Liver (tissue), 9 donors: ENCODE data around the gene AKR1C3. TPM values are rescaled to one million over a fixed set of nuclear protein-coding genes. Genes with fewer than 3 reads are reported as not detected.

Source experiments
- DNase-seq: peaks from one replicate; pipeline ENCODE4 v3.0.0-alpha.2; 2017; ENCODE audit warnings: low spot score
- H3K27ac ChIP-seq, 2 donors: one replicate each; pipeline ENCODE4 v1.7.0; 2013; ENCODE audit warnings: inconsistent platforms in 2 of 2, low read length in 2 of 2, control low read depth in 1 of 2, low read depth in 1 of 2, mild to moderate bottlenecking in 1 of 2
- H3K27me3 ChIP-seq, 4 donors: one replicate each; pipeline versions ENCODE4 v1.6.1 to v1.7.0; 2013; ENCODE audit warnings: low read length in 3 of 4, inconsistent platforms in 1 of 4, mild to moderate bottlenecking in 1 of 4, moderate library complexity in 1 of 4; ENCODE audit not compliant: control insufficient read depth in 4 of 4, insufficient read depth in 4 of 4
- H3K36me3 ChIP-seq, 4 donors: one replicate each; pipeline versions ENCODE4 v1.6.1 to v1.7.0; 2013; ENCODE audit warnings: low read length in 3 of 4, mild to moderate bottlenecking in 3 of 4, low read depth in 1 of 4, moderate library complexity in 1 of 4; ENCODE audit not compliant: control insufficient read depth in 4 of 4, insufficient read depth in 3 of 4
- H3K4me1 ChIP-seq, 4 donors: one replicate each; pipeline versions ENCODE4 v1.6.1 to v1.7.0; 2013; ENCODE audit warnings: low read length in 3 of 4, mild to moderate bottlenecking in 3 of 4, moderate library complexity in 1 of 4; ENCODE audit not compliant: control insufficient read depth in 4 of 4, insufficient read depth in 4 of 4
- H3K4me3 ChIP-seq, 3 donors: one replicate each; pipeline versions ENCODE4 v1.6.1 to v1.7.0; 2013; ENCODE audit warnings: low read length in 3 of 3, control low read depth in 1 of 3, low read depth in 1 of 3, mild to moderate bottlenecking in 1 of 3
- H3K9ac ChIP-seq, 2 donors: one replicate each; pipeline ENCODE4 v1.7.0; 2013; ENCODE audit warnings: low read length in 2 of 2, mild to moderate bottlenecking in 2 of 2, moderate library complexity in 2 of 2, control low read depth in 1 of 2, low read depth in 1 of 2
- H3K9me3 ChIP-seq, 4 donors: one replicate each; pipeline versions ENCODE4 v1.6.1 to v1.7.0; 2013; ENCODE audit warnings: low read length in 3 of 4; ENCODE audit not compliant: control insufficient read depth in 4 of 4
- CTCF ChIP-seq: fragments of 150-350 bp; IDR thresholded peaks from 2 replicates; pipeline ENCODE4 v1.5.1; 2017; ENCODE audit warnings: improper control_type of control experiment, low read depth, low read length; ENCODE audit not compliant: missing input control
- EGR1 ChIP-seq, 2 donors: IDR thresholded peaks; 2 replicates each; pipeline ENCODE4 v1.6.1; 2016 to 2018; ENCODE audit warnings: antibody characterized with exemption in 2 of 2, low read depth in 2 of 2
- FOXA1 ChIP-seq: IDR thresholded peaks from 2 replicates; pipeline ENCODE4 v1.6.1; 2016; ENCODE audit warnings: antibody characterized with exemption
- FOXA2 ChIP-seq: IDR thresholded peaks from 2 replicates; pipeline ENCODE4 v1.6.1; 2016; ENCODE audit warnings: antibody characterized with exemption
- GABPA ChIP-seq, 2 donors: IDR thresholded peaks in 1 of 2; conservative IDR thresholded peaks in 1 of 2; 2 replicates each; pipeline ENCODE4 v1.6.1; 2016; ENCODE audit warnings: antibody characterized with exemption in 2 of 2, mild to moderate bottlenecking in 1 of 2, moderate library complexity in 1 of 2
- HNF4A ChIP-seq, 2 donors: conservative IDR thresholded peaks; 2 replicates each; pipeline ENCODE4 v1.6.1; 2016; ENCODE audit warnings: antibody characterized with exemption in 2 of 2, mild to moderate bottlenecking in 2 of 2
- HNF4G ChIP-seq: IDR thresholded peaks from 2 replicates; pipeline ENCODE4 v1.6.1; 2016; ENCODE audit warnings: antibody characterized with exemption
- JUND ChIP-seq, 2 donors: IDR thresholded peaks; 2 replicates each; pipeline ENCODE4 v1.6.1; 2016; ENCODE audit warnings: antibody characterized with exemption in 2 of 2
- NR2F2 ChIP-seq: IDR thresholded peaks from 2 replicates; pipeline ENCODE4 v1.6.1; 2016; ENCODE audit warnings: antibody characterized with exemption
- RAD21 ChIP-seq, 2 donors: IDR thresholded peaks; 2 replicates each; pipeline ENCODE4 v1.6.1; 2016; ENCODE audit warnings: antibody characterized with exemption in 2 of 2, mild to moderate bottlenecking in 2 of 2
- REST ChIP-seq: IDR thresholded peaks from 2 replicates; pipeline ENCODE4 v1.6.1; 2016; ENCODE audit warnings: antibody characterized with exemption, mild to moderate bottlenecking
- RXRA ChIP-seq, 2 donors: IDR thresholded peaks; 2 replicates each; pipeline ENCODE4 v1.6.1; 2017 to 2018; ENCODE audit warnings: antibody characterized with exemption in 2 of 2, mild to moderate bottlenecking in 1 of 2
- SP1 ChIP-seq: IDR thresholded peaks from 2 replicates; pipeline ENCODE4 v1.6.1; 2018; ENCODE audit warnings: antibody characterized with exemption, mild to moderate bottlenecking
- TAF1 ChIP-seq: conservative IDR thresholded peaks from 2 replicates; pipeline ENCODE4 v1.6.1; 2016; ENCODE audit warnings: antibody characterized with exemption, mild to moderate bottlenecking
- YY1 ChIP-seq: IDR thresholded peaks from 2 replicates; pipeline ENCODE4 v1.6.1; 2016; ENCODE audit warnings: antibody characterized with exemption, mild to moderate bottlenecking
- ZBTB33 ChIP-seq: IDR thresholded peaks from 2 replicates; pipeline ENCODE4 v1.6.1; 2016; ENCODE audit warnings: antibody characterized with exemption
- WGBS: extraction: QIAGEN DNeasy Blood & Tissue Kit; methylation state at CpG from one replicate; pipeline ENCODE4 v1.1.7; 2013; 5-methylcytosine and 5-hydroxymethylcytosine counted together
- polyA plus RNA-seq, 2 donors: library from polyadenylated mRNA; stranded (reverse) in 1 of 2; unstranded in 1 of 2; fragments of 200-250 nt in 1 of 2; fragments of >200 nt in 1 of 2; fragmentation: Nextera tagmentation in 1 of 2; extraction: Ambion mirVana in 1 of 2; gene quantifications; one replicate each; pipeline versions ENCODE4 v1.2.1 to v1.2.3, GENCODE V29; 2013 to 2015
- total RNA-seq, 2 donors: library from RNA; depleted of rRNA; stranded (reverse); fragments of >200 nt; gene quantifications; one replicate each; pipeline ENCODE4 v1.2.3, GENCODE V29; 2014
- TF ChIP-seq, protein P1 (sequence below): IDR thresholded peaks from 2 replicates; pipeline ENCODE4 v1.6.1; 2016; ENCODE audit warnings: antibody characterized with exemption
- TF ChIP-seq, protein P2 (sequence below): IDR thresholded peaks from 2 replicates; pipeline ENCODE4 v1.6.1; 2016; ENCODE audit warnings: antibody characterized with exemption
- donor health status: healthy.
- donor health status: healthy.
- donor health status: healthy.
- donor health status: healthy.
- donor health status: healthy.

AKR1C3 gene
- total and polyA plus RNA-seq, 4 donors, result 65.8 to 292 (median 174) TPM

GRCh38 chr10:5146920-5147254, 52.7 kb downstream of the AKR1C3 start:
- H3K36me3 ChIP-seq, result peaks cover 0 to 7% (median 4%) of the 10 kb centered on the region in 4 donors
- H3K4me3 ChIP-seq, result no peak overlapping the region
- H3K4me1 ChIP-seq, result peaks cover 7 to 27% (median 26%) of the 10 kb centered on the region in 4 donors
- peak overlapping the region; percentile 45 to 85 for H3K27ac ChIP-seq
- H3K27me3 ChIP-seq, result no peaks in the 10 kb centered on the region
- TF ChIP-seq CTCF, result no peak
- no peak for TF ChIP-seq ZBTB33
- no peak for TF ChIP-seq EGR1 (IDR thresholded peaks at IDR 0.05; ENCODE audit: low read depth in 2 of 2)
- 64% methylated on average over 5 of the region's 5 CpGs for WGBS
- H3K9ac ChIP-seq, result no peak overlapping the region
- DNase-seq, result no peak
- peaks cover 0 to 5% (median 0%) of the 10 kb centered on the region in 4 donors for H3K9me3 ChIP-seq

DNA sequence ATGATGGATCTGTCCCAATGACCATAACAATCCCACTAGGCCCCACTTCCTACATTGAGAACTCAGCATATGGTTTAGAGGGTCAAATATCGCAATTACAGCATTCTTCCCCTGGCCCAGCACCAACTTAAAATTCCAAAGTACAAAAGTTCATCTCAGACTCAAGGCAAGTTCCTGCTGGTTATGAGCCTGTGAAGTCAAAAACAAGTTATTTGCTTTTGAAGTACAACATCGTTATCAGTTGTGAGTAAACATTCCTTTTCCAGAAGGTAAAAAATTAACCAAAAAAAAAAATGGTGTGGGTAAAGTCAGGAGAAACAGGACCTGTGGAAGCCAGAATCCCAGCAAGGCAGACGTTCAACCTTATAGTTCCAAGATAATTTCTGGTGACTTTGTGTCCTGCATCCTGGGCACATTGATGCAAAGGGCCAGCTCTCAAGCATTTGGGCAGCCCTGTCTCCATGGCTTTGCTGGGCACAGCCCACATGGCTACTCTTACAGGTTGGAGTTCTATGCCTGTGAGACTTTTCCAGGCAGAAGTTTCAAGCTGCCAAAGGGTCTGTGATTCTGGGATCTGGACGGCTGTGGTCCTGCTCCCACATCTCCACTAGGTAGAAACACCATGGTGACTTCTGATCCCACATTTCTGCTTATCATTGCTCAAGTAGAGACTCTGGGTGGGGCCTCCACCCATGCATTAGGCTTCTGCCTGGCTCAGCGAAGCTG, 53.2 kb downstream of the AKR1C3 start:
- Histone ChIP-seq H3K36me3 (peaks cover 0 to 9% (median 4%) of the 10 kb centered on the region in 4 donors), H3K9ac (no peak overlapping the region), H3K4me1 (peaks cover 7 to 27% (median 26%) of the 10 kb centered on the region in 4 donors), H3K27me3 (no peaks in the 10 kb centered on the region), H3K9me3 (peaks cover 0 to 5% (median 0%) of the 10 kb centered on the region in 4 donors), H3K4me3 (no peak overlapping the region), H3K27ac (peak overlapping the region; percentile 85 to 91)
- DNase-seq, result no peak
- TF ChIP-seq RXRA (IDR thresholded peaks at IDR 0.05) (peak; percentile 93 to 95), CTCF (no peak), REST (no peak), HNF4G (peak; percentile 94), EGR1 (IDR thresholded peaks at IDR 0.05; ENCODE audit: low read depth in 2 of 2) (peak; percentile 46 to 53), YY1 (peak; percentile 86), HNF4A (conservative IDR thresholded peaks at IDR 0.05) (peak; percentile 96 to 97), SP1 (peak; percentile 92), GABPA (IDR thresholded peaks at IDR 0.05 in 1 of 2, conservative IDR thresholded peaks at IDR 0.05 in 1 of 2) (peak in 1 of 2 donors; percentile 21), JUND (IDR thresholded peaks at IDR 0.05) (peak; percentile 90 to 92), NR2F2 (peak; percentile 78), TAF1 (no peak), RAD21 (IDR thresholded peaks at IDR 0.05) (peak; percentile 49 to 66), ZBTB33 (peak; percentile 77), FOXA2 (peak; percentile 87), FOXA1 (peak; percentile 72)
- TF ChIP-seq, protein P1, sequence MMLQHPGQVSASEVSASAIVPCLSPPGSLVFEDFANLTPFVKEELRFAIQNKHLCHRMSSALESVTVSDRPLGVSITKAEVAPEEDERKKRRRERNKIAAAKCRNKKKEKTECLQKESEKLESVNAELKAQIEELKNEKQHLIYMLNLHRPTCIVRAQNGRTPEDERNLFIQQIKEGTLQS, result peak; percentile 68
- TF ChIP-seq, protein P2, sequence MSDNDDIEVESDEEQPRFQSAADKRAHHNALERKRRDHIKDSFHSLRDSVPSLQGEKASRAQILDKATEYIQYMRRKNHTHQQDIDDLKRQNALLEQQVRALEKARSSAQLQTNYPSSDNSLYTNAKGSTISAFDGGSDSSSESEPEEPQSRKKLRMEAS, result peak; percentile 81
- 23% methylated on average over 5 of the region's 5 CpGs for WGBS
